GM12878 (cell line): ENCODE measurements around the gene SUGCT.

Experiments used
- BHLHE40 ChIP-seq, 2 experiments: fragments of 450-650 bp in 1 of 2; IDR thresholded peaks; 2 replicates each; pipeline ENCODE4 v1.6.1; 2011 to 2017; ENCODE audit warnings: low read depth in 2 of 2, borderline replicate concordance in 1 of 2, improper control_type of control experiment in 1 of 2, low read length in 1 of 2, mild to moderate bottlenecking in 1 of 2
- HDGF ChIP-seq: fragments of 450-650 bp; IDR thresholded peaks from 2 replicates; pipeline ENCODE4 v1.6.1; 2016; ENCODE audit warnings: antibody characterized with exemption
- JUND ChIP-seq: IDR thresholded peaks from 2 replicates; pipeline ENCODE4 v1.6.1; 2012; ENCODE audit warnings: low read depth, mild to moderate bottlenecking, low read length, improper control_type of control experiment, moderate library complexity
- NFXL1 ChIP-seq: fragments of 450-650 bp; IDR thresholded peaks from 2 replicates; pipeline ENCODE4 v1.6.1; 2017; ENCODE audit warnings: antibody characterized with exemption, mild to moderate bottlenecking, borderline replicate concordance
- RAD21 ChIP-seq: IDR thresholded peaks from 2 replicates; pipeline ENCODE4 v1.6.1; 2011; ENCODE audit warnings: mild to moderate bottlenecking, low read depth, low read length, moderate library complexity; ENCODE audit not compliant: insufficient read depth
- YY1 ChIP-seq: IDR thresholded peaks from 2 replicates; pipeline ENCODE4 v1.6.1; 2011; ENCODE audit warnings: low read depth, mild to moderate bottlenecking, low read length
- TF ChIP-seq, protein P1 (sequence below): IDR thresholded peaks from 2 replicates; pipeline ENCODE4 v1.6.1; 2012; ENCODE audit warnings: mild to moderate bottlenecking, low read depth, low read length
- TF ChIP-seq, protein P2 (sequence below): IDR thresholded peaks from 2 replicates; pipeline ENCODE4 v1.6.1; 2012; ENCODE audit warnings: low read depth, low read length, improper control_type of control experiment

DNA sequence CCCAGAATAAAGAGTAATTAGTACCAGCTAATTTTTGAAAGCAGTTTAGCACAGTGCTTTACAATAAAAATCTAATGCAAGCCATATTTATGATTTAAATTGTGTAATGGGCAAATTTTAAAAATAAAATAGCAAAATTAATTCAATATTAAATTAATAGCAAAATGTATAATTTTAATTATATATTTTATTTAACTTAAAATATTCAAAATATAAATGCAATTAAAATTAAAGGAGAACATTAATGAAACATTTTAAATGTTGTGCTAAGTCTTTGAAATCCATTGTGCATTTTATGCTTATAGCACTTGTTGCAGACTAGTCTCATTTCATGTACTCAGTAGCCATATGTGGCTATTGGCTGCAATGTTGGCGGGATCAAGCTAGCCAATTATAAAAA is 367.6 kb downstream of the SUGCT start:
- no peak for TF ChIP-seq BHLHE40 (IDR thresholded peaks at IDR 0.05; ENCODE audit: borderline replicate concordance in 1 of 2, low read depth in 2 of 2, low read length in 1 of 2)
- TF ChIP-seq JUND, result no peak
- TF ChIP-seq HDGF, result no peak
- TF ChIP-seq, protein P1, sequence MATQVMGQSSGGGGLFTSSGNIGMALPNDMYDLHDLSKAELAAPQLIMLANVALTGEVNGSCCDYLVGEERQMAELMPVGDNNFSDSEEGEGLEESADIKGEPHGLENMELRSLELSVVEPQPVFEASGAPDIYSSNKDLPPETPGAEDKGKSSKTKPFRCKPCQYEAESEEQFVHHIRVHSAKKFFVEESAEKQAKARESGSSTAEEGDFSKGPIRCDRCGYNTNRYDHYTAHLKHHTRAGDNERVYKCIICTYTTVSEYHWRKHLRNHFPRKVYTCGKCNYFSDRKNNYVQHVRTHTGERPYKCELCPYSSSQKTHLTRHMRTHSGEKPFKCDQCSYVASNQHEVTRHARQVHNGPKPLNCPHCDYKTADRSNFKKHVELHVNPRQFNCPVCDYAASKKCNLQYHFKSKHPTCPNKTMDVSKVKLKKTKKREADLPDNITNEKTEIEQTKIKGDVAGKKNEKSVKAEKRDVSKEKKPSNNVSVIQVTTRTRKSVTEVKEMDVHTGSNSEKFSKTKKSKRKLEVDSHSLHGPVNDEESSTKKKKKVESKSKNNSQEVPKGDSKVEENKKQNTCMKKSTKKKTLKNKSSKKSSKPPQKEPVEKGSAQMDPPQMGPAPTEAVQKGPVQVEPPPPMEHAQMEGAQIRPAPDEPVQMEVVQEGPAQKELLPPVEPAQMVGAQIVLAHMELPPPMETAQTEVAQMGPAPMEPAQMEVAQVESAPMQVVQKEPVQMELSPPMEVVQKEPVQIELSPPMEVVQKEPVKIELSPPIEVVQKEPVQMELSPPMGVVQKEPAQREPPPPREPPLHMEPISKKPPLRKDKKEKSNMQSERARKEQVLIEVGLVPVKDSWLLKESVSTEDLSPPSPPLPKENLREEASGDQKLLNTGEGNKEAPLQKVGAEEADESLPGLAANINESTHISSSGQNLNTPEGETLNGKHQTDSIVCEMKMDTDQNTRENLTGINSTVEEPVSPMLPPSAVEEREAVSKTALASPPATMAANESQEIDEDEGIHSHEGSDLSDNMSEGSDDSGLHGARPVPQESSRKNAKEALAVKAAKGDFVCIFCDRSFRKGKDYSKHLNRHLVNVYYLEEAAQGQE, result no peak
- no peak for TF ChIP-seq NFXL1
- TF ChIP-seq YY1, result no peak
- TF ChIP-seq, protein P2, sequence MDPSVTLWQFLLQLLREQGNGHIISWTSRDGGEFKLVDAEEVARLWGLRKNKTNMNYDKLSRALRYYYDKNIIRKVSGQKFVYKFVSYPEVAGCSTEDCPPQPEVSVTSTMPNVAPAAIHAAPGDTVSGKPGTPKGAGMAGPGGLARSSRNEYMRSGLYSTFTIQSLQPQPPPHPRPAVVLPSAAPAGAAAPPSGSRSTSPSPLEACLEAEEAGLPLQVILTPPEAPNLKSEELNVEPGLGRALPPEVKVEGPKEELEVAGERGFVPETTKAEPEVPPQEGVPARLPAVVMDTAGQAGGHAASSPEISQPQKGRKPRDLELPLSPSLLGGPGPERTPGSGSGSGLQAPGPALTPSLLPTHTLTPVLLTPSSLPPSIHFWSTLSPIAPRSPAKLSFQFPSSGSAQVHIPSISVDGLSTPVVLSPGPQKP, result no peak
- TF ChIP-seq RAD21, result no peak
